CD4-positive, alpha-beta memory T cell (primary cell): Measurements from ENCODE around the gene MYOCD. TPM values are rescaled to one million over a fixed set of nuclear protein-coding genes. Genes with fewer than 3 reads are reported as not detected.

Experiments
- CTCF ChIA-PET: fragments of 350-600 bp; sonication (Branson Sonifier 250); formaldehyde crosslinking; loops from one replicate; lab custom pipeline; 2021; ENCODE audit warnings: inconsistent platforms; ENCODE audit not compliant: partially characterized antibody; lab: Charles Lee
- POLR2A ChIA-PET: fragments of 350-600 bp; sonication (Branson Sonifier 250); formaldehyde crosslinking; loops from one replicate; lab custom pipeline; 2021; ENCODE audit not compliant: partially characterized antibody; lab: Charles Lee
- DNase-seq, 5 donors: peaks; one replicate each; pipeline versions ENCODE4 v3.0.0 to v3.0.0-alpha.2; 2020 to 2022; ENCODE audit warnings: mixed read lengths in 1 of 5
- H3K27ac ChIP-seq: one replicate; pipeline ENCODE4 v1.7.0; 2013; ENCODE audit warnings: low read depth, low read length
- H3K27me3 ChIP-seq: 2 replicates; pipeline ENCODE4 v1.7.0; 2013; ENCODE audit warnings: mild to moderate bottlenecking, low read length, moderate library complexity; ENCODE audit not compliant: insufficient read depth
- H3K36me3 ChIP-seq: 2 replicates; pipeline ENCODE4 v1.7.0; 2013; ENCODE audit warnings: mild to moderate bottlenecking, low read length, moderate library complexity; ENCODE audit not compliant: insufficient read depth
- H3K4me1 ChIP-seq: 2 replicates; pipeline ENCODE4 v1.7.0; 2013; ENCODE audit warnings: mild to moderate bottlenecking, low read length, moderate library complexity; ENCODE audit not compliant: insufficient read depth
- H3K4me3 ChIP-seq, 2 donors: one replicate each; pipeline ENCODE4 v1.7.0; 2013; ENCODE audit warnings: low read length in 2 of 2, mild to moderate bottlenecking in 1 of 2
- H3K9me3 ChIP-seq, 2 donors: one replicate each; pipeline ENCODE4 v1.7.0; 2013; ENCODE audit warnings: low read length in 2 of 2, control low read depth in 1 of 2; ENCODE audit not compliant: control insufficient read depth in 1 of 2
- H3K27ac Mint-ChIP-seq, 7 donors: one replicate each; pipeline ENCODE4 v1.8.0; 2020 to 2021; ENCODE audit warnings: mixed read lengths in 7 of 7, mild to moderate bottlenecking in 6 of 7, inconsistent platforms in 3 of 7, moderate library complexity in 3 of 7
- H3K27me3 Mint-ChIP-seq, 2 donors: one replicate each; pipeline ENCODE4 v1.8.0; 2020 to 2021; ENCODE audit warnings: mixed read lengths in 2 of 2
- H3K36me3 Mint-ChIP-seq, 2 donors: one replicate each; pipeline ENCODE4 v1.8.0; 2020 to 2021; ENCODE audit warnings: mixed read lengths in 2 of 2, inconsistent platforms in 1 of 2, mild to moderate bottlenecking in 1 of 2
- H3K4me1 Mint-ChIP-seq, 4 donors: one replicate each; pipeline ENCODE4 v1.8.0; 2020 to 2021; ENCODE audit warnings: mixed read lengths in 4 of 4, mild to moderate bottlenecking in 1 of 4
- H3K4me3 Mint-ChIP-seq, 8 donors: one replicate each; pipeline ENCODE4 v1.8.0; 2020 to 2021; ENCODE audit warnings: mixed read lengths in 8 of 8, mild to moderate bottlenecking in 7 of 8, moderate library complexity in 6 of 8, inconsistent platforms in 3 of 8
- H3K9me3 Mint-ChIP-seq, 8 donors: one replicate each; pipeline ENCODE4 v1.8.0; 2020 to 2021; ENCODE audit warnings: mixed read lengths in 8 of 8, mild to moderate bottlenecking in 5 of 8, inconsistent platforms in 3 of 8, moderate library complexity in 1 of 8
- intact Hi-C: fragments of 100-400 bp; cut with micrococcal nuclease; formaldehyde crosslinking; loops from one replicate; pipeline ENCODE4 v1.15.1; 2023
- polyA plus RNA-seq, 2 donors: library from polyadenylated mRNA; unstranded; fragments of 300-500 nt; fragmentation: Illumina TruSeq; gene quantifications; one replicate each; pipeline ENCODE4 v1.2.3, GENCODE V29; 2021
- total RNA-seq, 2 experiments: library from RNA; stranded (reverse); gene quantifications; one replicate each; pipeline ENCODE4 v1.2.3, GENCODE V29; 2021

The MYOCD gene
- total and polyA plus RNA-seq, 4 experiments from 2014 or later, result not detected

DNA sequence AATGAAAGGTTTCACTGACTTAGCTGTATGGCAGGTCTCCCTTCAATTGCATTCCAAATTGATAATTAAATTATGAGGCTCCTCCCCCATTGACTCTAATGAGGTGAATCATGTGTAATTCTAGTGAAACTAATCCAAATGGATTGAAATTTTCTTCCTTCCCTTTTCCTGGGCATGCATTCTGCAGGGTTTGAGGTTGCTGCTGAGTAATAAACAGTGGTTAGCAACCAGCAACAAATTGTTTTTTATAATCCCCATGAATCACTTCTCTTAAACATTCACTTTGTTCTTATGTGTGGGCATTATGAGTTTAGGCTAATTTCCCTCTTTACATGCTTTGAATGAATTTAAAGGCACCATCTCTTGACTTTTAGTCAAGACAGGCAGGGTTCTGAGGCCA lies 43.4 kb downstream of the MYOCD start:
- no peaks in the 10 kb centered on the region for H3K36me3 ChIP-seq
- no peaks in the 10 kb centered on the region for H3K9me3 ChIP-seq
- H3K27me3 ChIP-seq, result no peaks in the 10 kb centered on the region
- H3K27ac ChIP-seq, result no peak overlapping the region
- Mint-ChIP-seq H3K4me3 (no peak overlapping the region), H3K4me1 (no peaks in the 10 kb centered on the region), H3K9me3 (peaks cover 0 to 7% (median 1%) of the 10 kb centered on the region in 8 donors), H3K27me3 (no peaks in the 10 kb centered on the region), H3K27ac (no peak overlapping the region), H3K36me3 (no peaks in the 10 kb centered on the region)
- CTCF ChIA-PET, result no interaction called here
- intact Hi-C loops, result no loop called here
- no peak for DNase-seq
- H3K4me3 ChIP-seq, result no peak overlapping the region
- H3K4me1 ChIP-seq, result no peaks in the 10 kb centered on the region
- POLR2A ChIA-PET, result no interaction called here

DNA sequence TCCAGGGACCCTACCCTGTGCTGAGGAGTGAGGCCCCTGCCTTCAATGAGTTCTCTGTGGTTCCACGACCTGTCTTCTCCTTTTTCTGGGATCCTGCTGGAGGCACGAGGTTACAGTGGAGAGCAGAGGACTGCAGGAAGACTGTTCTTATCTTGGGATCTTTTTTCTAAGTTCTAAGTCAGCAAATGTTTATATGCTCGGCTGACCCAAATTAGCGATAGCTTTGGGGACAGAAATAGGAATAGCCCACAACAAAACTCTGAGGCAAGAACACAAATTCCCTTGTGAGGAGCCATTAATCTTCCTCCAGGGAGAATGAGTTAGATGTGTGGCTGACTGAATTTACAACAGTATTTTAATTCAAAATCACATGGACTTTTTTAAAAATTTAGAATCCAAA lies 46.7 kb downstream of the MYOCD start:
- no peak overlapping the region for H3K4me3 Mint-ChIP-seq
- CTCF ChIA-PET, result no interaction called here
- peaks cover 0 to 5% (median 1%) of the 10 kb centered on the region in 8 donors for H3K9me3 Mint-ChIP-seq
- Histone ChIP-seq H3K4me3 (no peak overlapping the region), H3K27me3 (no peaks in the 10 kb centered on the region), H3K36me3 (no peaks in the 10 kb centered on the region), H3K9me3 (no peaks in the 10 kb centered on the region), H3K4me1 (no peaks in the 10 kb centered on the region), H3K27ac (no peak overlapping the region)
- H3K27me3 Mint-ChIP-seq, result peaks cover 3 to 4% of the 10 kb centered on the region in 2 donors
- intact Hi-C loops, result no loop called here
- POLR2A ChIA-PET, result no interaction called here
- no peaks in the 10 kb centered on the region for H3K36me3 Mint-ChIP-seq
- H3K4me1 Mint-ChIP-seq, result no peaks in the 10 kb centered on the region
- DNase-seq, result no peak
- H3K27ac Mint-ChIP-seq, result no peak overlapping the region

DNA sequence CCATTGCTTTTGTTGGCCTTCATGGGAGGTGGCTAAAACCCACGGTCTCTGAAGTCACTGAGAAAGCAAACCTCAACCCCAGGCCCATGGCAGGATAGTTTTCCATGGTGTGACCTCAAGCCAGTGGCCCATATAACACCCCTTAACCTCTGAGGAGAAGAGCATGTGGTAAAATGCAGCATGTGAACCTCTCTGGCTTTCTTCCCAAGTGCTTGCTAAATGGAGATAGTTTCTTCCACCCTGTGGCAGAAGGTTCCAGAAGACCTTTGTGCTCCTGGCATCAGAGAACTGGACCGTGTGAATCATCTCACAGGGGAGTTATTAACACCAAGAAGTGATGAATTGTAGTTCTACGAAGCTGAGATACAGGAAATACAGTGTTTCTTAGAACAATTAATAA lies 47.3 kb downstream of the MYOCD start:
- POLR2A ChIA-PET, result no interaction called here
- H3K27ac ChIP-seq, result no peak overlapping the region
- no peaks in the 10 kb centered on the region for H3K4me1 ChIP-seq
- intact Hi-C loops, result no loop called here
- DNase-seq, result no peak
- H3K27me3 ChIP-seq, result no peaks in the 10 kb centered on the region
- Mint-ChIP-seq H3K27me3 (peaks cover 3 to 4% of the 10 kb centered on the region in 2 donors), H3K27ac (no peak overlapping the region), H3K4me3 (no peak overlapping the region), H3K36me3 (no peaks in the 10 kb centered on the region), H3K9me3 (peaks cover 0 to 6% (median 2%) of the 10 kb centered on the region in 8 donors), H3K4me1 (no peaks in the 10 kb centered on the region)
- H3K9me3 ChIP-seq, result no peaks in the 10 kb centered on the region
- CTCF ChIA-PET, result no interaction called here
- H3K4me3 ChIP-seq, result no peak overlapping the region
- H3K36me3 ChIP-seq, result no peaks in the 10 kb centered on the region

DNA sequence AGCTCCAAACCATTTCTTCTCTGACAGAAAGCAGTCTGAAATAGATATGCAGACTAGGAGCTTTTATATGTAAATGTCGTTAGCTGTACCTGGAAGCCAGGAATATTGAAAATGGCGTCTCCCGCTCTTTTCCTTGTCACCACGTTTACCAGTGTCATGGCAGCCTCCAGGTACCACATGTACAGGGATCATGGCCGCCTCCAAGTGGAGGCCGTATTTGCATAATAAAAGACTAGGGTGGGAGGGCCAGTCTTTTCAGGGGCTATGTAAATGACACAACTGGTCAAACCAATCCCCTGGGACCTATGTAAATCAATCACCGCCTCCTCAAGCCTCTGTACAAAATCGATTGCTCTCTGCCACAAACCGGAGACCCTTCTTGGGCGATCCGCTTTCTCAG lies 54.3 kb downstream of the MYOCD start:
- H3K4me1 Mint-ChIP-seq, result no peaks in the 10 kb centered on the region
- DNase-seq, result no peak
- no peaks in the 10 kb centered on the region for H3K36me3 ChIP-seq
- peaks cover 0 to 16% (median 4%) of the 10 kb centered on the region in 8 donors for H3K9me3 Mint-ChIP-seq
- H3K4me3 Mint-ChIP-seq, result no peak overlapping the region
- H3K27ac ChIP-seq, result no peak overlapping the region
- POLR2A ChIA-PET, result no interaction called here
- no peaks in the 10 kb centered on the region for H3K9me3 ChIP-seq
- H3K27me3 ChIP-seq, result no peaks in the 10 kb centered on the region
- no peak overlapping the region for H3K4me3 ChIP-seq
- H3K27ac Mint-ChIP-seq, result no peak overlapping the region
- no peaks in the 10 kb centered on the region for H3K36me3 Mint-ChIP-seq
- H3K4me1 ChIP-seq, result no peaks in the 10 kb centered on the region
- CTCF ChIA-PET, result no interaction called here
- peaks cover 3 to 4% of the 10 kb centered on the region in 2 donors for H3K27me3 Mint-ChIP-seq
- intact Hi-C loops, result no loop called here

DNA sequence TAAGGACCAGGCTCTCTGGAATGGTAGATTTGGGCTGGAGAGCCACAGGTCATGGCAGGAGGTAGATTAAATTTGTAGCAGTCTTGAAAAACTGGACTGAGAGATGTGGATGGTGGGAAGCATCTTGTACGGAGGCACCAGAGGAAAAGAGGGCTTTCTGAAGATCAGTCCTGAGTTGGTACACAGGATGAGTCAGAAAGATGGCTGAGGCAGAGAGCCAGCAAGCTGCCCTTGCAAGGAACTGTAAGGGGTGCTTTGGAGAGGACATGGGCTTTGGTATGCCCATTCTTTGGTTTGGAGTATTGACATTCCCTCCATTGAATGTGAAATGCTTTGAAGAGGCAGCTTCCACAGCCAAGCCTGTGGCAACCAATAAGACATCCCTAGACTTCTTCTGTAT lies 55.9 kb downstream of the MYOCD start:
- Mint-ChIP-seq H3K4me3 (no peak overlapping the region), H3K9me3 (peaks cover 0 to 16% (median 3%) of the 10 kb centered on the region in 8 donors), H3K4me1 (no peaks in the 10 kb centered on the region), H3K27me3 (no peaks in the 10 kb centered on the region), H3K36me3 (no peaks in the 10 kb centered on the region), H3K27ac (no peak overlapping the region)
- DNase-seq, result no peak
- no peaks in the 10 kb centered on the region for H3K4me1 ChIP-seq
- intact Hi-C loops, result no loop called here
- ChIA-PET CTCF (no interaction called here), POLR2A (no interaction called here)
- no peak overlapping the region for H3K4me3 ChIP-seq
- H3K36me3 ChIP-seq, result no peaks in the 10 kb centered on the region
- H3K27me3 ChIP-seq, result no peaks in the 10 kb centered on the region
- H3K9me3 ChIP-seq, result no peaks in the 10 kb centered on the region
- no peak overlapping the region for H3K27ac ChIP-seq

DNA sequence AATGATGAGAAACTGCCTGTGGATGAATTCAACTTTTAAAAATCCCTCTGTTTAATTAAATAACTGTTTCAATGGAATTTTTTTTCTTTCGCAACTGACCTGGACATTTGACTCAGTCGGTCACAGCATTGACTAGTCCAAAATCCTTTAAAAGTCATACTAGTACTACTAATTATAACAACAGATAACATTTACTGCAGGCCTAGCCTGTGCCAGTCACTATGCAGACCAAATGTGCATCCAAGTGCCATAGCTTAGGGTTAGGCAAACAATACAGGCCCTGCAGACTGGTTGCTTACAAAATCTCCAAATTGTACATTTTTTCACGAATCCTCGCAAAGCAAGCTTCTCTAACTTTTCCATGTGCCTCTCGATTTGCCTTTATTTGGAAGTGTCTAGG lies 56.6 kb downstream of the MYOCD start:
- no peaks in the 10 kb centered on the region for H3K36me3 Mint-ChIP-seq
- Histone ChIP-seq H3K9me3 (no peaks in the 10 kb centered on the region), H3K27ac (no peak overlapping the region), H3K36me3 (no peaks in the 10 kb centered on the region), H3K4me1 (no peaks in the 10 kb centered on the region), H3K27me3 (no peaks in the 10 kb centered on the region), H3K4me3 (no peak overlapping the region)
- H3K4me3 Mint-ChIP-seq, result no peak overlapping the region
- H3K27me3 Mint-ChIP-seq, result no peaks in the 10 kb centered on the region
- no peak overlapping the region for H3K27ac Mint-ChIP-seq
- CTCF ChIA-PET, result no interaction called here
- intact Hi-C loops, result no loop called here
- no peaks in the 10 kb centered on the region for H3K4me1 Mint-ChIP-seq
- no peak for DNase-seq
- POLR2A ChIA-PET, result no interaction called here
- H3K9me3 Mint-ChIP-seq, result peaks cover 0 to 16% (median 3%) of the 10 kb centered on the region in 8 donors

DNA sequence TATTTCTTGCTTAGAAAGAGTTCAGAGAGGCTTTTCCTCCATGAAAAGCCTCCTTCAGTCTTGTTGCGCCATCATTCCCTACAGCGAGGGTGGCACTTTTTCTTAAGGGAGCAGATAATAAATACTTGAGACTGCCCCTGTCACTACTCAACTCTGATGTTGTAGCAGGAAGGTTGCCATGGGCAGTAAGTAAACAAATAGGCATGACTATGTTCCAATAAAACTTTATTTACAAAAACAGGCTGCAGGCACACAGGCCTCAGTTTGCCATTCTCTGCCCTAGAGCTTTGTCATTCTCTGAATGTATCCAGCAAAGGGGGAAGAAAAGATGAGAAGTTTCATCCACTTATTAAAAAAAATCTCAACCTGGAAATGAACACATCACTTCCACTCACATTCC lies 60.4 kb downstream of the MYOCD start:
- Histone ChIP-seq H3K36me3 (no peaks in the 10 kb centered on the region), H3K27ac (no peak overlapping the region), H3K9me3 (no peaks in the 10 kb centered on the region), H3K27me3 (no peaks in the 10 kb centered on the region), H3K4me3 (no peak overlapping the region), H3K4me1 (no peaks in the 10 kb centered on the region)
- no peaks in the 10 kb centered on the region for H3K27me3 Mint-ChIP-seq
- H3K4me1 Mint-ChIP-seq, result no peaks in the 10 kb centered on the region
- H3K9me3 Mint-ChIP-seq, result peaks cover 0 to 2% (median 0%) of the 10 kb centered on the region in 8 donors
- intact Hi-C loops, result no loop called here
- ChIA-PET CTCF (no interaction called here), POLR2A (no interaction called here)
- H3K4me3 Mint-ChIP-seq, result no peak overlapping the region
- H3K27ac Mint-ChIP-seq, result no peak overlapping the region
- H3K36me3 Mint-ChIP-seq, result no peaks in the 10 kb centered on the region
- no peak for DNase-seq
